GM23338 (cell line): ENCODE measurements around the gene TFAP2B. TPM values are rescaled to one million over a fixed set of nuclear protein-coding genes. Genes with fewer than 3 reads are reported as not detected.

Experiments used
- ATAC-seq: fragments of 200-7000 bp; cut with Tn5 transposase; 3 replicates; pipeline ENCODE4 v1.9.1; 2020
- DNase-seq: peaks from one replicate; pipeline ENCODE4 v3.0.0-alpha.2; 2015; ENCODE audit warnings: low spot score
- H2AFZ ChIP-seq: fragments of 200-600 bp; sonication (generic); 2 replicates; pipeline ENCODE4 v1.8.0; 2016; ENCODE audit warnings: antibody characterized with exemption, mild to moderate bottlenecking, moderate library complexity
- H3F3A ChIP-seq: fragments of 200-600 bp; sonication (generic); replicated peaks from 2 replicates; pipeline ENCODE4 v1.8.0; 2017; ENCODE audit warnings: antibody characterized with exemption, mixed run types, low read depth
- H3K27ac ChIP-seq: fragments of 200-600 bp; sonication (generic); 2 replicates; pipeline ENCODE4 v1.6.1; 2016; ENCODE audit warnings: low read depth
- H3K27me3 ChIP-seq: fragments of 200-600 bp; sonication (generic); 2 replicates; pipeline ENCODE4 v1.8.0; 2016; ENCODE audit warnings: mild to moderate bottlenecking, mixed run types, moderate library complexity; ENCODE audit not compliant: insufficient read depth
- H3K36me3 ChIP-seq: fragments of 200-600 bp; sonication (generic); 2 replicates; pipeline ENCODE4 v1.8.0; 2016; ENCODE audit warnings: mild to moderate bottlenecking; ENCODE audit not compliant: insufficient read depth
- H3K4me1 ChIP-seq: fragments of 200-600 bp; sonication (generic); 2 replicates; pipeline ENCODE4 v1.8.0; 2016; ENCODE audit warnings: mild to moderate bottlenecking, moderate library complexity; ENCODE audit not compliant: insufficient read depth
- H3K4me2 ChIP-seq: fragments of 200-600 bp; sonication (generic); 2 replicates; pipeline ENCODE4 v1.7.1; 2017; ENCODE audit warnings: mixed run types
- H3K4me3 ChIP-seq: fragments of 200-600 bp; sonication (generic); 2 replicates; pipeline ENCODE4 v1.6.1; 2016; ENCODE audit warnings: mixed run types
- H3K79me2 ChIP-seq: fragments of 200-600 bp; sonication (generic); replicated peaks from 2 replicates; pipeline ENCODE4 v1.8.0; 2017; ENCODE audit warnings: mild to moderate bottlenecking; ENCODE audit not compliant: insufficient read depth
- H3K9me2 ChIP-seq: fragments of 200-600 bp; sonication (generic); 2 replicates; pipeline ENCODE4 v1.8.0; 2017; ENCODE audit not compliant: insufficient read depth
- H4K20me1 ChIP-seq: fragments of 200-600 bp; sonication (generic); replicated peaks from 2 replicates; pipeline ENCODE4 v1.8.0; 2017; ENCODE audit warnings: mild to moderate bottlenecking; ENCODE audit not compliant: insufficient read depth
- H3K27ac Mint-ChIP-seq: 2 replicates; pipeline ENCODE4 v1.8.0; 2020; ENCODE audit warnings: inconsistent platforms, mild to moderate bottlenecking, moderate library complexity, mixed read lengths
- H3K27me3 Mint-ChIP-seq: 3 replicates; pipeline ENCODE4 v1.8.0; 2022; ENCODE audit warnings: low read depth, mild to moderate bottlenecking, moderate library complexity, mixed read lengths, inconsistent platforms; ENCODE audit not compliant: insufficient read depth, poor library complexity
- H3K36me3 Mint-ChIP-seq: 3 replicates; pipeline ENCODE4 v1.8.0; 2021; ENCODE audit warnings: low read depth, mild to moderate bottlenecking, inconsistent platforms, moderate library complexity, mixed read lengths
- H3K4me1 Mint-ChIP-seq: 3 replicates; pipeline ENCODE4 v1.8.0; 2020; ENCODE audit warnings: mild to moderate bottlenecking, inconsistent platforms, mixed read lengths
- H3K4me3 Mint-ChIP-seq: 3 replicates; pipeline ENCODE4 v1.8.0; 2021; ENCODE audit warnings: moderate library complexity, mild to moderate bottlenecking, inconsistent platforms, mixed read lengths
- H3K9me3 Mint-ChIP-seq: 3 replicates; pipeline ENCODE4 v1.8.0; 2020; ENCODE audit warnings: moderate library complexity, mild to moderate bottlenecking, inconsistent platforms, mixed read lengths
- CREB1 ChIP-seq: fragments of 250-450 bp; sonication (Bioruptor Pico); IDR thresholded peaks from 2 replicates; pipeline ENCODE4 v1.5.0; 2020; ENCODE audit warnings: low read depth, mild to moderate bottlenecking, moderate library complexity
- EZH2 ChIP-seq: fragments of 200-600 bp; sonication (generic); IDR thresholded peaks from one replicate; pipeline ENCODE4 v1.8.0; 2017; ENCODE audit warnings: antibody characterized with exemption, mild to moderate bottlenecking, low read depth; ENCODE audit not compliant: unreplicated experiment
- EZH2phosphoT487 ChIP-seq: fragments of 200-600 bp; sonication (generic); IDR thresholded peaks from one replicate; pipeline ENCODE4 v1.8.1; 2018; ENCODE audit warnings: antibody characterized with exemption; ENCODE audit not compliant: unreplicated experiment
- NANOG ChIP-seq: IDR thresholded peaks from 2 replicates; pipeline ENCODE4 v1.6.1; 2016; ENCODE audit warnings: antibody characterized with exemption, borderline replicate concordance
- POLR2AphosphoS5 ChIP-seq: IDR thresholded peaks from 2 replicates; pipeline ENCODE4 v1.6.1; 2016; ENCODE audit warnings: antibody characterized with exemption, low read depth
- REST ChIP-seq: IDR thresholded peaks from one replicate; pipeline ENCODE4 v1.6.1; 2018; ENCODE audit warnings: antibody characterized with exemption; ENCODE audit not compliant: unreplicated experiment
- ZNF331 ChIP-seq: fragments of 250-450 bp; sonication (Bioruptor Pico); IDR thresholded peaks from 2 replicates; pipeline ENCODE4 v1.5.0; 2020; ENCODE audit warnings: low read depth, mild to moderate bottlenecking, moderate library complexity
- ZNF462 ChIP-seq: fragments of 250-450 bp; sonication (Bioruptor Pico); IDR thresholded peaks from 2 replicates; pipeline ENCODE4 v1.5.0; 2020; ENCODE audit warnings: mild to moderate bottlenecking, moderate library complexity
- polyA plus RNA-seq: library from polyadenylated mRNA; unstranded; fragments of >200 nt; fragmentation: Nextera tagmentation; extraction: Ambion mirVana; gene quantifications from 2 replicates; pipeline ENCODE4 v1.2.1, GENCODE V29; 2016
- total RNA-seq: library from RNA; depleted of rRNA; stranded (reverse); fragments of >200 nt; shearing (Covaris generic); gene quantifications from 2 replicates; pipeline ENCODE4 v1.2.3, GENCODE V29; 2014

TFAP2B gene
- total and polyA plus RNA-seq, 2 experiments from 2014 or later = not detected

- Mint-ChIP-seq H3K27ac (no peak overlapping the region), H3K9me3 (peaks cover 10% of the 10 kb centered on the region), H3K4me3 (peak overlapping the region; percentile 73), H3K4me1 (peaks cover 61% of the 10 kb centered on the region), H3K27me3 (peaks cover 95% of the 10 kb centered on the region), H3K36me3 (no peaks in the 10 kb centered on the region; the same call in 2 of the 3 replicates)
- Histone ChIP-seq H3K27ac (no peak overlapping the region), H3K4me3 (peak overlapping the region; percentile 51), H3K27me3 (peaks cover 99% of the 10 kb centered on the region), H2AFZ (peak overlapping the region; percentile 83), H3K4me1 (peaks cover 68% of the 10 kb centered on the region), H3K9me2 (no peaks in the 10 kb centered on the region), H3K36me3 (no peaks in the 10 kb centered on the region), H3F3A (peaks cover 16% of the 10 kb centered on the region; the same call in 1 of the 2 replicates), H3K79me2 (no peaks in the 10 kb centered on the region), H3K4me2 (peak overlapping the region; percentile 76), H4K20me1 (peaks cover 14% of the 10 kb centered on the region)
- TF ChIP-seq ZNF331 (CRISPR knock-in tag) (no peak), POLR2AphosphoS5 (no peak), REST (no peak), EZH2phosphoT487 (no peak), ZNF462 (CRISPR knock-in tag) (no peak), NANOG (no peak), EZH2 (peak; percentile 88), CREB1 (CRISPR knock-in tag) (no peak)
- ATAC-seq (peak; percentile 38), DNase-seq (peak; percentile 71)
Observed at GRCh38 chr6:50819904-50820868, 1.5 kb downstream of the TFAP2B start.
